Stimulated activated CD4-positive, alpha-beta T cell treated with anti-CD3 and anti-CD28 coated beads, Interleukin-1b, Interleukin-23, amount 100 ng/mL, for 24 hours (primary cell): ENCODE data around the gene HINFP.
"Not testable (repeated sequence)": the region's sequence is repeated elsewhere in the genome, so short reads cannot be mapped to it uniquely, and the experiment has no call there.

Experiments
- DNase-seq, 4 experiments: peaks; one replicate each; pipeline ENCODE4 v3.0.0-alpha.2; 2020; ENCODE audit warnings: low read depth in 4 of 4, low spot score in 1 of 4

Gene HINFP

DNA sequence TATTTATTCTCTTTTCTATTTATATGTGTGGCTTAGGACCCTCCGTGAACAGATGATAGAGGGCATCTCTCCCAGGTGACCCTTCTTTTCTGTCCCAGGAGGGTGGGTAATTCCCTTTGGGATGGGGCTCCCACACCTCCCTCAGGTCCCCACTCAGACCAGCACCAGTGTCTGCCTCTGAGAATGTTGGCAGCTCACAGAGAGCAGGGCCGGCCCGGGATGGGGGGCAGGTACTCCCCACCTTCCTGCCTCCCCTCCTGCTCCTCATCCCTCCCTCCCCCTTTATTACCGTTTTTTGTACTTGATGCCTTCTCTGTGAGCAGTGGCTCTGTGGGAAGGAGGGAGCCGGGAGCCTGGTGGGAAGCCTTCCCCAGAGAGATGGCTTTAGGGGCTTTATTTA, 4.8 kb upstream of the HINFP start:
- DNase-seq = no peak

GRCh38 chr11:119117004-119117706, 4.2 kb upstream of the HINFP start:
- no peak for DNase-seq

- DNase-seq = no peak
These were observed 3.2 kb upstream of the HINFP start for GRCh38 chr11:119118227-119118626.

- DNase-seq = no peak
These were observed 2.4 kb upstream of the HINFP start for GRCh38 chr11:119118946-119119345.

- DNase-seq = no peak
These were observed 757 bp upstream of the HINFP start for GRCh38 chr11:119120639-119121007.

DNA sequence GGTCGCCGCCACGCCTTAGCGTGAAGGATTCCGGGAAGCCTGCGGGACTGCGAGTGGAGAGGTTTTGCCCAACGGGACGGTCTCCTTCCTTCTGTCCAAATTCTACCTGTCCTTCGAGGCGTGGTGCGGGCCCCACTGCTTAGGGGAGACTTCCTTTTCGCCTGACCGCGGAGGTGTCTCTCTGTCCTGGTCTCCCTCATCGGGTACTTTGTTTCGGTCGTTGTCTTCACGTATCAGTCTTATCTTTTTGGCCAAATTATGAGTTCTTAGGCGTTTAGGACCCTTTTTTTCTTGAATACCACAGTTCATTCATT, 388 bp downstream of the HINFP start:
- DNase-seq = peak in 2 of 4 experiments; percentile 33 to 37

- DNase-seq = no peak
These were observed 4.4 kb downstream of the HINFP start for GRCh38 chr11:119125821-119126220.

DNA sequence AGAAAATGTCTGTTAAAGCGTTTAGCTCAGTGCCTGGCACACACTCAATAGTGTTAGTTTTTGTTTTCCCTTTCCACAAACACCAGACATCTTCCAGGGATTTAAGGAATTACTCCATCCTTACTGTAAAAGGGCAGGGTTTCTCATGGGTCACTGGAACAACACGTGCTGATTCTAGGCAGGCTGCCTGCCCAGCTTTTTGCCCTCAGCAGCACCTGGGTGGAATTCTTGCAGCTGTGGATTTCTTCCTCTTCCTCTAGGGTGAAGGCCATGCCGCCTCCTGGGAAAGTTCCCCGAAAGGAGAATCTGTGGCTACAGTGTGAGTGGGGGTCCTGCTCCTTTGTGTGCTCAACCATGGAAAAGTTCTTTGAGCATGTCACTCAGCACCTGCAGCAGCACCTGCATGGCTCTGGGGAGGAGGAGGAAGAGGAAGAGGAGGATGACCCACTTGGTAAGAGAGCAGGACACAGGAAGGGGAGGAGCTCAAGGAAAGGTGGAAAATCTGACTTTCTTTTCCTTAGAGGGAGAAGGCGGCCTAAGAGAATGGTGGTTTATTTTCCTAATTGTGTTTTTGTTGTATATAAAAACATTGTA, 5.4 kb downstream of the HINFP start:
- DNase-seq = no peak

DNA sequence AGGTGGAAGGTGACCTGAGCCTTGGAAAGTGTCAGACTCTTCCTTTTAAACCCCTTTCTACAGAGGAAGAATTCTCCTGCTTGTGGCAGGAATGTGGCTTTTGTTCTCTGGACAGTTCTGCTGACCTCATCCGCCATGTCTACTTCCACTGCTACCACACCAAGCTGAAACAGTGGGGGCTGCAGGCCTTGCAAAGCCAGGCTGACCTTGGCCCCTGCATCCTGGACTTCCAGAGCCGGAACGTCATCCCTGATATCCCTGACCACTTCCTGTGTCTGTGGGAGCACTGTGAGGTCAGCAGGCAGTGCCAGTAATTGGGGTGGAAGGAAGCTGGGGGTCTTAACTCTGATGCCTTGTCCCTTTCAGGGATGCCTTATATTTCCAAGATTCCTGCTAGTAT, 9.3 kb downstream of the HINFP start:
- DNase-seq = no peak

DNA sequence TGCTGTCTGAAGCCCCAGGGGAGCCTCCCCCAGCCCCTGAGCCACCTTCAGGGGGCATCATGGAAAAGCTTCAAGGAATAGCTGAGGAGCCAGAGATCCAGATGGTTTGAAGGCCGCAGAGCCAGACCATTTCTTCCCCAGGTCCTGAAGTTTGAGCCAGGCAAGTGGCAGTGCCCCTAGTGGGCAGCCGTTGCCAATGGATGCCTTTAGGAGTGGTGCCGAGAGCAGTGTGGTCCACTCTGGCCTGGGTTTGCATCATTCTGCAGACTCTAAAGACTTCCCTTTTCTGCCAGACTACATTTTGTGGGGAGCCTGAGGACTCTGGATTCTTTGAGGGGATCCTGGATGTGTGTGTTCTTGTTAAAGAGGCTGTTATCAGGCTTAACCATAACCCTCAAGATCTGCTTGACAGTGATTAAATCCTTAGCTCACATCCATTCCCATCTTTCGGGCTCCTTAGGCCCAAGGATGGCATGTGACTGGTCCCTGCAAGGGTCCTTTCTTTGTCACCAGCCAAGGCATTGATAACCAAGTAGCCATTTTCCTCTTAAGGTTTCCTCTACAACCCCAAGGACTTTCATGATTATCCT, 13.1 kb downstream of the HINFP start:
- DNase-seq = no peak

- not testable (repeated sequence) for DNase-seq
These were observed 17.9 kb downstream of the HINFP start for GRCh38 chr11:119139276-119139675.

- no peak for DNase-seq
These were observed 23.6 kb downstream of the HINFP start for GRCh38 chr11:119144825-119145486.

- no peak for DNase-seq
These were observed 24.2 kb downstream of the HINFP start for GRCh38 chr11:119145551-119145950.

GRCh38 chr11:119147604-119148333, 26.4 kb downstream of the HINFP start:
- no peak for DNase-seq

- no peak for DNase-seq
These were observed 27.3 kb downstream of the HINFP start for GRCh38 chr11:119148720-119149017.

DNA sequence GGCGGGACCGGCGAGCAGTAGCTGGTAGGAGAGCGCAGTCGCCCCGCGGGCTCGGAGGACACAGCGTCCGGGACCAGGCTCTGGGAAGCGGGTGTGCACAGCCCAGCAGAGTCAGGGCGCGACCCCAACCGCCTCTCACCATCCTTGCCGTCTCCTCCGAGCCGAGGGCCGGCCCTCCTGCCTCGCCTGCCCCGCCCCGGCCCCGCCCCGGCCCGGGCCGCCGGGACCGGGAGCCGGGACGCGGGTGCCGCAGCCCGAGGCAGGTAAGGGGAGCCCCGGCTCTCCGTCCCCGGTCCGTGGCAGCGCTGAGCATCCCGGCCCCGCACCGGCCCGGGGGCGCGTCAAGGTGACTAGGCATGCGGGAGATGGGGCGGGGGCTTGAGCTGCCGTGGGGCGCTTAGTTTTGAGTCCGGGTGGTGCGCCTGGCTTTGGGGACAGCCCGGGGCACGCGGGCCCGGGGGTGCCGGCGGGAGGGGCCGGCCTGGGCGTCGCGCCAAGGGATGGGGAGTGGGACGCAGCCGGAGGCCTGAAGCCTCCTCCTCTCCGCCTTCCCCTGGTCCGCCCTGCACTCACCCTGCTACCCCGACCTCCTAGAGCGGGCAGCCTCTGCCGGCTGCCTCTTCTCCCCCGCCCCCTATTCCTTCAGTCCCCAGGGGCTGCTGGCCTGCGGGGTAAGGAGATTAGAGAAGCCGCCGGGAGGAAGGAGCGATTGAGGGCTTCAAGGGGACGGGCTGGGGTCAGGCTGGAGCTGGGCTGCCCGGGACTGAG, 27.8 kb downstream of the HINFP start, which contains the start of gene ABCG4:
ABCG4 (plus strand) TSS at position 35 of the 768 bp plus-strand sequence. CDS start 914 bp downstream, outside the sequence.
- no peak for DNase-seq

GRCh38 chr11:119149786-119150275, 28.5 kb downstream of the HINFP start:
- DNase-seq = no peak

- no peak for DNase-seq
These were observed 30.7 kb downstream of the HINFP start for GRCh38 chr11:119152043-119152442.

- no peak for DNase-seq
These were observed 31.2 kb downstream of the HINFP start for GRCh38 chr11:119152604-119153003.

DNA sequence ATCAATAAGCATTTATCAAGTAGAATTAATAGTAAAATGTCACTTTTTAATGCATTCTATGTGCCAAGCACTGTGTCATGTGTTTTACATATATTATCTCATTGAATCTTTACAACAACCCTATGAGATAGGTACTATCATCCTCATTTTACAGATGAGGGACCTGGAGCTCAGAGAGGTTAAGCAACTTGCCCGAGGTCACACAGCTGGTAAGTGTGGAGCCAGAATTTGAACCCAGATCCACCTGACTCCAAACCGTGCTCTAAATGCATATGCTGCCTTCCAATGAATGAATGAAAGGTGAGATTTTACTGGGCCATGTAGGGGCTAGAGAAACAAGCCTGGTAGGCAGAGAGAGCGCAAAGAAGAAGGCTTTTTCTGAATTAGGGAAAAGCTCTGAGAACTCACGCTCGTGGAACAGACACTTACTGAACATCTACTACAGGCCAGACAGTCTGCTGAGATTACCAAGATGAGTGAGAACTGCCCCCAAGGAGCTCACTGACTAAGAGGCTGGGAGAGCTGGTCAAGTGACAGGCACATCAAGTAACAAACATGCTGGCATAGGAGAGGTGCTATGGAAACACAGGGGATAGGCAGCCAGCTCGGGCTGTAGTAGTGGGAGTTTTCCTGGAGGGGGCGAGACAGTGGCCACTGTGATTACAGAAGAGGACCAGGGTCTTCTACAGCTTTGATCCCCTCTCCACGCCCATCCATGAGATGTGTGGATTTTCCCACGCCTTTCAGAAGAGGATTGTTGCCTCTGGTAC, 31.9 kb downstream of the HINFP start:
- DNase-seq = no peak
